GM04503 (cell line): ENCODE data around the gene RABGAP1L.
A peak's percentile ranks its signal among the peaks of the same experiment; 100 is the strongest.
"Not testable (repeated sequence)": the region's sequence is repeated elsewhere in the genome, so short reads cannot be mapped to it uniquely, and the experiment has no call there.

Source experiments
- DNase-seq: peaks from one replicate; pipeline ENCODE4 v3.0.0-alpha.2; 2012; ENCODE audit warnings: low read depth

Gene RABGAP1L

DNA sequence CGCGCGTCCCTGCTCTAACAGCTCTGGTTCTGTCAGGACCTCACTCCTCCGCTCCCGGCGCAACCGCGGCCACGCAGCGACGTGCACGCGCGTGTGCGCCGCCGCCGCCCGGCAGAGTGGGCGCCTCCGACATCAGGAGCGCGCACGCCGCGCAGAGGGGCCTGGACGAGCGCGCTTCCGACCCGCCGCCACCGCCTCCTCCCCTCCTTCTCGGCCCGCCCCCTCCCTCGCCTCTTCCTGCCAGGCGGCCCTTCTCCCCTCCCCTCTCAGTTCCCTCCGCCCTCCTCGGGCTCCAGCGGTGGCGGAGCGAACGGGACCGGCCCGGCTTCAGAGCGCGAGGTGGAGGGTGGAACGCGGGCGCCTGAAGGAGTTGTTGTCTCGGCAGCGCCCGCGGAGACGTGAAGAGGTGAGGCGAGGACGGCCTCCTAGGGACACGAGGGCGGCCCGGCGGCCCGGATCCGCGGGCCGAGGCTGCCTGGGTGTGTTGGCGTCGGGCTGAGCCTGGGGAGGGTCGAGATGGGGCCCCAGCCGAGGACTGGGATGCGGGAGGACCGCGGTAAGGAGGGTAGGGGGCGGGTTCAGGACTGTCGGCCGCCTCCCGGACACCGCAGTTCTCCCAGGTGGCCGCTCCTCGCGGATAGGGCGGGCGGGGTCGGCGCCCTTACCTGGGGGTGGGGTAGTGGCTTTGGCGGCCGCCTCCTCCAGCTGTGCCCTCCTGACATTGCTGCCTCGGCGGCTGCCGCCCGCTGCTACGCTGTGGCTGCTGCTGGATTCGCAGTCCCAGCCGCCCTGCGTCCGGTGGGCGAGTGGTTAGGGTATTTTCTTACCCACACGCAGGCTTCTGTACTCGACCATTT, at the start of gene RABGAP1L:
RABGAP1L (plus strand) TSS at position 269 of the 857 bp plus-strand sequence.
- DNase-seq, result peak; percentile 53

DNA sequence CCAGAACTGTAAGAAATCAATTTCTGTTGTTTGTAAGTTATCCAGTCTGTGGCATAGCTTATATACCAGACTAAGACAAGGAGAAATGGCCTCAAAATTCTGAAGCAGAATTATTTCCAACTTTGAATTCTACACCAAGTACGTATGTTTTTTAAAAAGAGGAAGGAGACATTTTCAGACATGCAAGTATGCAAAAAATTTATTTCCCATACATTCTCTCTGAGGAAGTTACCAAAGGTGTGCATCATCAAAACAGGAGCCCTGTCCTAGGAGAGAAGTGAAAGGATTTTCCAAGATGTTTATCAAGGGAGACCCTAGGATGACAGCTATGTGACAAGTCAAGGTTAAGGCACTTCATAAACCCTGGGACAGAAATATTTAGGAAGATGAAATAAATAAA, 49.3 kb upstream of the RABGAP1L start:
- DNase-seq, result no peak

DNA sequence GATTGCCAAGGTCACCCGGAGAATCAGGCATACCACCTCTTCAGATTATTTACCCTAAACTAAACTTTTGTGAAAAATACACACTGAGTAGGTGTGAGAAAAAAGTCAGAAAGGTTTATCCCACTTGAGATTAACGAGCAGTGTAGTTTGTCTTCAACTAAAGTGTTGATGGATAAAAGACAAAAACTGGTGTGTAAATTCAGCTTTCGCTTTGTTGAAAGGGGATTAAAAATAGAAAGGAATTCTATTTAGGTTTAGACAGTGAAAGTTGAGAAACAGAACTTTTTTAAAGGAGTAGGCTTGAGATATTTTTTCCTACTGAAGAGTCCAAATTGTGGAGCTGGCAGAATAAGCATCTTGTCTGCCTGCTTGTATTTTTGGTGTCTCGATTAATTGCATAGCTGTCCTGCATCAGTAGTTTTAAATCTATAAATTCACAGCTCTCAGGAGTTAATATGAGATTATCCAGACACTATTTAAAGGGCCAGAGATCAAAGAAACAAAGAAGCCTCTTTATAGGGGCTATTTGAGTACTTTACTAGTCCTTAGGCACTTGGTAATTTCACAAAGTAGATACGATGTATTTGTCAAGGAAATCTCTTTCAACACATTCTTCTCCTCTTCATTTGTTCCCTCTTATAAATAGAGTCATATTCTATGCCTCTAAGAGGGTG, 46.7 kb upstream of the RABGAP1L start:
- no peak for DNase-seq

- no peak for DNase-seq
These were observed 45.2 kb upstream of the RABGAP1L start for GRCh38 chr1:174114106-174114505.

GRCh38 chr1:174114788-174115448, 44.4 kb upstream of the RABGAP1L start:
- peak; percentile 27 for DNase-seq

GRCh38 chr1:174116042-174116441, 43.3 kb upstream of the RABGAP1L start:
- DNase-seq, result no peak

DNA sequence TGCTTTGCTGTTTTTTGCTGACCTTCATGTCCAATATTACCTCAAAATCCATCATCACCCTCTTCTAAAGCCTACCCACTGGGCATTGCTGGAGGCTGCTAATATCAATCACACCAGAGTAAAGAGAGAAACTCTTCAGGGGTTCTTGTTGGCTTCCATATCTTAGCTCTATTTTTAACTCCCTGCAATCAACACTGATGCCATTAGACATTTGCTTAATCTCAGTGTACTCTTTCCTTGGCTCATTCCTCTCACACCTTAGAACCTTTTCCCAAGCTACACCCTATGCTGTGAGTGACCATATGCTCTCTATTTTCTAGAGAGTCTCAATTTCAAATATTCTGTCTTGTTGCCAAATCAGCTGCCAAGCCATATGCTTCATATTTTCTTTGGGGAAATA, 40.6 kb upstream of the RABGAP1L start:
- DNase-seq, result no peak

GRCh38 chr1:174122318-174122717, 37.0 kb upstream of the RABGAP1L start:
- not testable (repeated sequence) for DNase-seq

- no peak for DNase-seq
These were observed 35.5 kb upstream of the RABGAP1L start for GRCh38 chr1:174123843-174124242.

GRCh38 chr1:174127176-174127575, 32.1 kb upstream of the RABGAP1L start:
- not testable (repeated sequence) for DNase-seq

DNA sequence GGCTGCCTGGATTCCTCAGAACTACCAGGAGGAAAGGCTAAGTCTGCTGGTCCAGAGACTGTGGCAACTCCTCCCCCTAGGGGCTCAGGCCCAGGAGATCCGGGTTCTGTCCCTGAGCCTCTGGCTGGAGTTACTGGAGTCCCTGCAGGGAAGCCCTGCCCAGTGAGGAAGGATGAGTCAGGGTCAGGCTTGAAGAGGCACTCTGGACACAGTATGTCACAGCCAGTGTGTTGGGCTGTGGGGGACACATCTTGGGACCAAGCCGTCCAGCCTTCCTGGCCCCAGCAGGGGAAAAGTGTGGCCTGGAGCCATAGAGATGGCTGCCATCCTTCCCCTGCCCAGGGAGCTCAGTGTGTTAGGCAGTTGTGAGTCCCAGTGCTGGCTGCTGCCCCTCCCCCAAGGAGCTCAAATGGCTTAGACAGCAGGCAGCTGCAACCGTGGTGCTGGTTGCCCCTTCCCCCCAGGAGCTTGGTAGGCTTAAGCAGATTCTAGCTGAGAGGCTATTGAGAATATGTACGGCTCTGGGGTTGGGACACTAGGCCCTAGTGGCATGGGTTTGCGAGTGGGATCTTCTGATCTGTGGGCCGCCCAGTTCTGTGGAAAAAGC, 28.2 kb upstream of the RABGAP1L start:
- DNase-seq, result no peak

DNA sequence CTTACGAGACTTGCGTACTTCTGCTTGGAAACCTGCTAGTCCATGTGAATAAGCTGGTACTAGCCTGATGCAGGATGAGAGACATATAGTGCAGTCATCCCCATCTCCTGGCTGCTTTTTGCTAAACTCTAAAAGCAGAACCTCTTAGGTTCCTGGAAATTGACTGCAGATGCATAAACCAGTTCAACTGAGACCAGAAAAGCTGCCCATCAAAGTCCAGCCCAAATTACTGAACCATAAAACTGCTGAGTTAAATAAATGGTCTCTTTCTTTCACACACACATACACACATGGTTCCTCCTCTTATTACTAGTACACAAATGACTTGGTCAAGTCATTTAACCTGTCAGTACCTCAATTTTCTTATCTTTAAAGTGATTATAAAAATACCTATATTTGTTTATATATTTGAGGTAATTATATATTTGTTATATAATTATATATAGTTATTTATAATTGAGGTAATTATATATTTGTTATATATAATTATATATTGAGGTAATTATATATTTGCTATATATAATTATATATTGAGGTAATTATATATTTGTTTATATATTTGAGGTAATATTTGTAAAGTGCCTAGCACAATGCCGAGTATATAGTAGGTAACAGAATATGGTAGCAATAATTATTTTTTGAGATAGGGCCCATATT, 25.2 kb upstream of the RABGAP1L start:
- DNase-seq, result no peak

DNA sequence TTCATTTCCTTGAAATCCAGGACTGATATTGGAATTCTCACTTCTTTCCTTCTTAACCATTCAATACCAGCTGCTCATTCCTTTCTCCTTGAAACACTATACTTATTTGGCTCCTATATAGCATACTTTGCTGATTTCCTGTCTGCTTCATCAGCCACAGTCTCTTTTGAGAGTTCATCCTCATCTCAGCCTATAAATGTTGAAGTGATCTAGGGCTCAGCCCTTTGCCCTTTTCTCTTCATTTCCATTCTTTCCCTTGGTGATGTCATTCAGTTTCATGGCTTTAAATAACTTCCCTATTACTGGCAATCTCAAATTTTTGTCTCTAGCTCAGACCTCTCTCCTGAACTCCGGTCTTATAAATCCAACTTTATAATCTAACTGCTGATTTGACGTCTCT, 24.1 kb upstream of the RABGAP1L start:
- DNase-seq, result no peak

- DNase-seq, result no peak
These were observed 22.6 kb upstream of the RABGAP1L start for GRCh38 chr1:174136714-174137113.

DNA sequence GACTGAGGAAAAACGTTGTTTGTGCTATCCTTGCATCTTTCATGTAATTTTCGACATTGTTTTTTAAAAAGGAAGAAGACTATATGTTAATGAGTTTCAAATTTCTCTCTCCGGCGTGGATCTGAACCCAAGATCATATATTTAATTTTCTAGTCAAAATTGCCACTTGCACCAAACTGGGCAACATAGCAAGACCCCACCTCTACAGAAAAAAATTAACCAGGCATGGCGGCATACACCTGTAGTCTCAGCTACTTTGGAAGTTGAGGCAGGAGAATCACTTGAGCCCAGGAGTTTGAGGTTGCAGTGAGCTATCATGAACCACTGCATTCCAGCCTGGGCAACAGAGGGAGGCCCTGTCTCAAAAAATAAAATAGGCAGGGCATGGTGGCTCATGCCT, 16.5 kb upstream of the RABGAP1L start:
- DNase-seq, result no peak

- not testable (repeated sequence) for DNase-seq
These were observed 15.5 kb upstream of the RABGAP1L start for GRCh38 chr1:174143727-174144396.

DNA sequence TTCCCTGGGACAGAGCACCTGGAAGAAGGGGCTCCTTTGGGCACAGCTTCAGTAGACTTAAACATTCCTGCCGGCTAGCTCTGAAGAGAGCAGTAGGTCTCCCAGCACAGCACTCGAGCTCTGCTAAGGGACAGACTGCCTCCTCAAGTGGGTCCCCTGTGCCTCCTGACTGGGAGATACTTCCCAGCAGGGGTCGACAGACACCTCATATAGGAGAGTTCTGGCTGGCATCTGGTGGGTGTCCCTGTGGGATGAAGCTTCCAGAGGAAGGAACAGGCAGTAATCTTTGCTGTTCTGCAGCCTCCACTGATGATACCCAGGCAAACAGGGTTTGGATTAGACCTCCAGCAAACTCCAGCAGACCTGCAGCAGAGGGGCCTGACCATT, 14.9 kb upstream of the RABGAP1L start:
- DNase-seq, result not testable (repeated sequence)

DNA sequence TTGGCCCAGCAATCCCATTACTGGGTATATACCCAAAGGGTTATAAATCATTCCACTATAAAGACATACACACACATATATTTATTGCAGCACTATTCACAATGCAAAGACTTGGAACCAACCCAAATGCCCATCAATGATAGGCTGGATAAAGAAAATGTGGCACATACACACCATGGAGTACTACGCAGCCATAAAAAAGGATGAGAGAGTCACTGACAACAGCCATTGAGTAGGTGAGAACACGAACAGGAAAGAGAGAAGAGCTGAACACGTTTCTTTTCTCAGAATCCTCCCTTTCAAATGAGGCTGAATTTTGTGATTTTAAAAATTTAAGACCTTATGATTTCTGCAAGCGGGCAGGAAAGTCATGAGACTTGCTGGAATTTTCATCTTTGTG, 10.1 kb upstream of the RABGAP1L start:
- no peak for DNase-seq

- no peak for DNase-seq
These were observed 8.8 kb upstream of the RABGAP1L start for GRCh38 chr1:174150499-174150898.

GRCh38 chr1:174152427-174152826, 6.9 kb upstream of the RABGAP1L start:
- DNase-seq, result no peak

- no peak for DNase-seq
These were observed 6.1 kb upstream of the RABGAP1L start for GRCh38 chr1:174153085-174153824.
